ENCODE data around the gene GALNTL6.

The GALNTL6 gene

GRCh38 chr4:172009446-172010230 lies 196.4 kb downstream of the GALNTL6 start:
- no peak for DNase-seq

GRCh38 chr4:172011196-172011595 lies 198.0 kb downstream of the GALNTL6 start:
- no peak for DNase-seq

GRCh38 chr4:172018358-172018757 lies 205.2 kb downstream of the GALNTL6 start:
- no peak for DNase-seq

- no peak for DNase-seq
Measured at GRCh38 chr4:172035562-172035961, 222.4 kb downstream of the GALNTL6 start.

- no peak for DNase-seq
Measured at GRCh38 chr4:172040766-172041165, 227.6 kb downstream of the GALNTL6 start.

GRCh38 chr4:172042714-172043114 lies 229.5 kb downstream of the GALNTL6 start:
- DNase-seq, result no peak

- DNase-seq, result no peak
Measured at GRCh38 chr4:172045981-172046380, 232.8 kb downstream of the GALNTL6 start.

- DNase-seq, result no peak
Measured at GRCh38 chr4:172048666-172049065, 235.5 kb downstream of the GALNTL6 start.

- DNase-seq, result no peak
Measured at GRCh38 chr4:172050911-172051310, 237.7 kb downstream of the GALNTL6 start.

GRCh38 chr4:172055046-172055445 lies 241.8 kb downstream of the GALNTL6 start:
- no peak for DNase-seq

- DNase-seq, result no peak
Measured at GRCh38 chr4:172055498-172055897, 242.3 kb downstream of the GALNTL6 start.

GRCh38 chr4:172061204-172061603 lies 248.0 kb downstream of the GALNTL6 start:
- DNase-seq, result no peak

- DNase-seq, result no peak
Measured at GRCh38 chr4:172068506-172068905, 255.3 kb downstream of the GALNTL6 start.

- no peak for DNase-seq
Measured at GRCh38 chr4:172073590-172073989, 260.4 kb downstream of the GALNTL6 start.

GRCh38 chr4:172083272-172083671 lies 270.1 kb downstream of the GALNTL6 start:
- no peak for DNase-seq

- no peak for DNase-seq
Measured at GRCh38 chr4:172088556-172088955, 275.4 kb downstream of the GALNTL6 start.

GRCh38 chr4:172095161-172095560 lies 282.0 kb downstream of the GALNTL6 start:
- no peak for DNase-seq

GRCh38 chr4:172096786-172097185 lies 283.6 kb downstream of the GALNTL6 start:
- DNase-seq, result no peak

- no peak for DNase-seq
Measured at GRCh38 chr4:172099376-172099775, 286.2 kb downstream of the GALNTL6 start.

GRCh38 chr4:172103456-172103855 lies 290.3 kb downstream of the GALNTL6 start:
- DNase-seq, result no peak

- DNase-seq, result no peak
Measured at GRCh38 chr4:172104539-172104938, 291.3 kb downstream of the GALNTL6 start.

- no peak for DNase-seq
Measured at GRCh38 chr4:172105918-172106317, 292.7 kb downstream of the GALNTL6 start.

- DNase-seq, result no peak
Measured at GRCh38 chr4:172109466-172109865, 296.3 kb downstream of the GALNTL6 start.

- DNase-seq, result no peak
Measured at GRCh38 chr4:172124656-172125308, 311.6 kb downstream of the GALNTL6 start.

GRCh38 chr4:172125443-172125842 lies 312.2 kb downstream of the GALNTL6 start:
- DNase-seq, result no peak
